Body of pancreas (tissue), 4 donors: ENCODE results near the gene FZD2. TPM values are rescaled to one million over a fixed set of nuclear protein-coding genes. Genes with fewer than 3 reads are reported as not detected.
"Not testable (repeated sequence)": the region's sequence is repeated elsewhere in the genome, so short reads cannot be mapped to it uniquely, and the experiment has no call there.

ENCODE experiments used
- ATAC-seq: fragments of 150-250 bp; one replicate; pipeline ENCODE4 v1.9.1; 2016
- DNase-seq, 4 donors: peaks; one replicate each; pipeline ENCODE4 v3.0.0-alpha.2; 2019
- H3K27ac ChIP-seq, 4 donors: fragments of 200-600 bp; sonication (generic); 1 replicate in 3 of 4; 2 replicates in 1 of 4; pipeline versions ENCODE4 v1.5.1 to v1.6.1; 2016 to 2019; ENCODE audit warnings: mild to moderate bottlenecking in 1 of 4, mixed read lengths in 1 of 4, moderate library complexity in 1 of 4
- H3K27me3 ChIP-seq, 2 donors: fragments of 200-600 bp; sonication (generic); one replicate each; pipeline ENCODE4 v1.6.0; 2016; ENCODE audit warnings: mild to moderate bottlenecking in 1 of 2
- H3K36me3 ChIP-seq, 2 donors: fragments of 200-600 bp; sonication (generic); replicated peaks in 1 of 2; 2 replicates each; pipeline ENCODE4 v1.5.1; 2016; ENCODE audit warnings: low read depth in 2 of 2; ENCODE audit not compliant: insufficient read depth in 1 of 2
- H3K4me1 ChIP-seq: fragments of 200-600 bp; sonication (generic); one replicate; pipeline ENCODE4 v1.6.0; 2016
- H3K4me3 ChIP-seq, 2 donors: fragments of 200-600 bp; sonication (generic); 1 replicate in 1 of 2; 2 replicates in 1 of 2; pipeline ENCODE4 v1.5.1; 2016 to 2019
- H3K9me3 ChIP-seq, 3 donors: fragments of 200-600 bp; sonication (generic); 1 replicate in 2 of 3; 2 replicates in 1 of 3; pipeline ENCODE4 v1.5.1; 2016
- CTCF ChIP-seq, 7 experiments: fragments of 450-650 bp in 4 of 7; fragments of 200-600 bp in 3 of 7; sonication (generic) in 3 of 7; IDR thresholded peaks; one replicate each; pipeline ENCODE4 v1.5.1; 2016 to 2019; ENCODE audit warnings: antibody characterized with exemption in 7 of 7
- POLR2A ChIP-seq, 3 donors: fragments of 450-650 bp; IDR thresholded peaks; one replicate each; pipeline ENCODE4 v1.6.1; 2016; ENCODE audit warnings: antibody characterized with exemption in 3 of 3, mild to moderate bottlenecking in 2 of 3
- WGBS, 2 donors: methylation state at CpG; one replicate each; pipeline ENCODE4 v1.1.5; 2017; 5-methylcytosine and 5-hydroxymethylcytosine counted together
- intact Hi-C: fragments of 100-400 bp; cut with DNase I; formaldehyde crosslinking; loops from one replicate; pipeline ENCODE4 v1.15.1; 2023
- total RNA-seq, 2 donors: library from RNA; depleted of rRNA; stranded (reverse); fragments of >200 nt; gene quantifications; one replicate each; pipeline ENCODE4 v1.1.0, GENCODE V29; 2016

The FZD2 gene
- total RNA-seq, 2 donors from 2014 or later, result 0.52 TPM; not detected in 1

GRCh38 chr17:44533533-44534246 lies 23.6 kb upstream of the FZD2 start:
- H3K36me3 ChIP-seq, result no peaks in the 10 kb centered on the region
- intact Hi-C loops, result loop anchor here (10.0 kb wide), 1 partner anchor 101 kb away; no protein-coding TSS in a partner anchor
- no peak for TF ChIP-seq POLR2A (IDR thresholded peaks at IDR 0.05)
- TF ChIP-seq CTCF (IDR thresholded peaks at IDR 0.05), result peak; percentile 80 to 90 (median 88)
- DNase-seq, result peak; percentile 83 to 90 (median 86)
- H3K4me1 ChIP-seq, result no peaks in the 10 kb centered on the region
- H3K4me3 ChIP-seq, result no peak overlapping the region
- H3K27ac ChIP-seq, result no peak overlapping the region
- 28 to 37% methylated on average over 21 of the region's 21 CpGs for whole genome bisulfite sequencing, 2 donors
- no peaks in the 10 kb centered on the region for H3K27me3 ChIP-seq
- ATAC-seq, result peak; percentile 85
- H3K9me3 ChIP-seq, result no peaks in the 10 kb centered on the region

- H3K36me3 ChIP-seq, result no peaks in the 10 kb centered on the region
- H3K27me3 ChIP-seq, result no peaks in the 10 kb centered on the region
- WGBS, 2 donors, result 58 to 63% methylated on average over 10 to 12 of the region's 12 CpGs
- no peak for TF ChIP-seq CTCF (IDR thresholded peaks at IDR 0.05)
- TF ChIP-seq POLR2A (IDR thresholded peaks at IDR 0.05), result no peak
- no peak for ATAC-seq
- peak in 1 of 4 donors; percentile 31 for DNase-seq
- no peak overlapping the region for H3K4me3 ChIP-seq
- H3K4me1 ChIP-seq, result no peaks in the 10 kb centered on the region
- no peaks in the 10 kb centered on the region for H3K9me3 ChIP-seq
- intact Hi-C loops, result loop anchor here (10.0 kb wide), 1 partner anchor 98 kb away; no protein-coding TSS in a partner anchor
- H3K27ac ChIP-seq, result no peak overlapping the region
Observed at GRCh38 chr17:44536090-44536953, 21.0 kb upstream of the FZD2 start.

- not testable (repeated sequence) for H3K36me3 ChIP-seq, H3K27me3 ChIP-seq, H3K4me3 ChIP-seq, H3K27ac ChIP-seq, DNase-seq, H3K4me1 ChIP-seq, ATAC-seq, H3K9me3 ChIP-seq
- 89 to 90% methylated on average over 3 of the region's 3 CpGs for WGBS, 2 donors
- intact Hi-C loops, result loop anchor here (10.0 kb wide), 1 partner anchor 97 kb away; no protein-coding TSS in a partner anchor
Observed at GRCh38 chr17:44537922-44538321, 19.4 kb upstream of the FZD2 start.

GRCh38 chr17:44539673-44540072 lies 17.6 kb upstream of the FZD2 start:
- no peak overlapping the region for H3K4me3 ChIP-seq
- H3K4me1 ChIP-seq, result no peaks in the 10 kb centered on the region
- H3K27me3 ChIP-seq, result no peaks in the 10 kb centered on the region
- DNase-seq (no peak), ATAC-seq (no peak)
- H3K27ac ChIP-seq, result no peak overlapping the region
- H3K9me3 ChIP-seq, result no peaks in the 10 kb centered on the region
- WGBS, 2 donors, result 26 to 38% methylated on average over 15 of the region's 15 CpGs
- no peaks in the 10 kb centered on the region for H3K36me3 ChIP-seq
- TF ChIP-seq CTCF (IDR thresholded peaks at IDR 0.05) (no peak), POLR2A (IDR thresholded peaks at IDR 0.05) (no peak)
- intact Hi-C loops, result loop anchor here (10.0 kb wide), 1 partner anchor 95 kb away; no protein-coding TSS in a partner anchor
